ENCODE data around the gene DEF6.
"Not testable (repeated sequence)": the region's sequence is repeated elsewhere in the genome, so short reads cannot be mapped to it uniquely, and the experiment has no call there.

The DEF6 gene

DNA sequence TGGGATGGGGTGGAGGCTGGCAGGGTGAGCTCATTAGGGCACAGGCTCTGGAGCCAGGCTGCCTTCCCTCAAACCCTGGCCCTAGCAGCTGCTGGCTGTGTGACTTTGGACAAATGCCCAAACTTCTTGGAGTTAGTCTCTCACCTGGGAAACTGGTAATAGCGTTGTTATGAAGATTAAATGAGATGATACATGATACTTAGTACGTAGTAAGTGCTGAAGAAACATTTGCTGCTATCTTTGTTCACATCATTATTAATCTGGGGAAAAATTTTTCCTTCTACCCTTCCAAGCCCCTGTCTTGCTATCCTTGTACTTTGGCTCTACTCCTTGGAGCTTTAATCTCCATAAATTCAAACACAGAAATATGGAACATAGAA, 22.4 kb downstream of the DEF6 start:
- in situ Hi-C loops (cut with HindIII; ENCODE audit: low pct_unique_long_range_greater_than_20kb, low sequenced_read_pairs) = no loop called here
- TF ChIP-seq JUND (IDR thresholded peaks at IDR 0.05; ENCODE audit: low read depth) = no peak
- no peak for DNase-seq (ENCODE audit: low read depth in 1 of 2, low spot score in 1 of 2)

GRCh38 chr6:35321091-35321490, 23.5 kb downstream of the DEF6 start:
- DNase-seq (ENCODE audit: low read depth in 1 of 2, low spot score in 1 of 2) = no peak
- TF ChIP-seq JUND (IDR thresholded peaks at IDR 0.05; ENCODE audit: low read depth) = no peak
- in situ Hi-C loops (cut with HindIII; ENCODE audit: low pct_unique_long_range_greater_than_20kb, low sequenced_read_pairs) = no loop called here

- in situ Hi-C loops (cut with HindIII; ENCODE audit: low pct_unique_long_range_greater_than_20kb, low sequenced_read_pairs) = no loop called here
- DNase-seq (ENCODE audit: low read depth in 1 of 2, low spot score in 1 of 2) = peak; percentile 63 to 80
- TF ChIP-seq JUND (IDR thresholded peaks at IDR 0.05; ENCODE audit: low read depth) = no peak
Observed at GRCh38 chr6:35327349-35328027, 29.9 kb downstream of the DEF6 start.

- TF ChIP-seq JUND (IDR thresholded peaks at IDR 0.05; ENCODE audit: low read depth) = no peak
- peak in 1 of 2 experiments; percentile 57 for DNase-seq (ENCODE audit: low read depth in 1 of 2, low spot score in 1 of 2)
Observed at GRCh38 chr6:35328108-35328723, 30.6 kb downstream of the DEF6 start.

GRCh38 chr6:35328965-35329364, 31.3 kb downstream of the DEF6 start:
- in situ Hi-C loops (cut with HindIII; ENCODE audit: low pct_unique_long_range_greater_than_20kb, low sequenced_read_pairs); DNase-seq (ENCODE audit: low read depth in 1 of 2, low spot score in 1 of 2): not testable (repeated sequence)

More at GRCh38 chr6:35328108-35328723, 30.6 kb downstream of the DEF6 start:
- in situ Hi-C loops (cut with HindIII; ENCODE audit: low pct_unique_long_range_greater_than_20kb, low sequenced_read_pairs) = no loop called here

- TF ChIP-seq JUND (IDR thresholded peaks at IDR 0.05; ENCODE audit: low read depth) = no peak
- no peak for DNase-seq (ENCODE audit: low read depth in 1 of 2, low spot score in 1 of 2)
- in situ Hi-C loops (cut with HindIII; ENCODE audit: low pct_unique_long_range_greater_than_20kb, low sequenced_read_pairs) = no loop called here
Observed at GRCh38 chr6:35330541-35331119, 33.0 kb downstream of the DEF6 start.

GRCh38 chr6:35332074-35332887, 34.7 kb downstream of the DEF6 start:
- peak; percentile 45 to 95 for DNase-seq (ENCODE audit: low read depth in 1 of 2, low spot score in 1 of 2)
- in situ Hi-C loops (cut with HindIII; ENCODE audit: low pct_unique_long_range_greater_than_20kb, low sequenced_read_pairs) = not testable (repeated sequence)

- TF ChIP-seq JUND (IDR thresholded peaks at IDR 0.05; ENCODE audit: low read depth) = no peak
- in situ Hi-C loops (cut with HindIII; ENCODE audit: low pct_unique_long_range_greater_than_20kb, low sequenced_read_pairs) = no loop called here
- no peak for DNase-seq (ENCODE audit: low read depth in 1 of 2, low spot score in 1 of 2)
Observed at GRCh38 chr6:35341557-35341956, 43.9 kb downstream of the DEF6 start.

GRCh38 chr6:35342258-35343091, 44.9 kb downstream of the DEF6 start, which contains the start of gene PPARD:
PPARD (plus strand) TSS chr6:35342558; CDS start chr6:35411088, 68,530 bp downstream.
- DNase-seq (ENCODE audit: low read depth in 1 of 2, low spot score in 1 of 2) = peak; percentile 97 to 98
- in situ Hi-C loops (cut with HindIII; ENCODE audit: low pct_unique_long_range_greater_than_20kb, low sequenced_read_pairs) = no loop called here
- TF ChIP-seq JUND (IDR thresholded peaks at IDR 0.05; ENCODE audit: low read depth) = no peak

DNA sequence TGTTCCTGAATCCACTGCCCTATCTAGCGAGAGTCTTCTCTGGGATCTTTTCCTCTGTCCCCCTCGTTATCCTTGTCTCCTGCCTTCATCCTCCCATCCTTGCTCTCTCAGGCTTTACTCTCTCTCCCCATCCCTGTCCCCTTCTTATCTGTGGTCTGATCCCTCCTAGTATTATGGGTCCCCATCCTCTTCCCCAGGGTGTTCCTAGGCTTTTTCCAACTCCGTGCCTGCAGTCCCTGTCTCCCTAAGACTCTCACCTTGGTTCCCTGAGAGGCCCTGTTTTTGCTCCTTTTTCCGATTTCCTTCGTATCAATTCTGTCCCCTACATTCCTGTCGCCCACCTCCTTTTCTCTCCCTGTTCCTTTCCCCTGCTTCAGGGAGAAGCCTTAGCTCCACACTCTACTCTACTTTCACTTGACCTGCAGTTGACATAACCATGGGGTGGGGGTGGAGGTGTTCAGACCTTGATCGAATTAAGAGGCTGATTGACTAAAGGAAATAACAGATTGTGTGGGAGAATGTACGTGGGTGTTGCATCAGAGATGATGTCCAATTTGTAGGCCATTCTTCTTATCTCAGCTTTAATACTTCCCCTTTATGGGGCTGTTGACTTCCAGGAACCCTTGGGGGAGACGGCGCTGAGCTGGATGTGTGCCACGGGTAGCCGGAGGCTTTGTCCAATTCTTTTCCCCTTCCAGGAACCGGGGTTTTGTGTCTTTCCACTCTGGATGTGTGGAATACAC, 45.6 kb downstream of the DEF6 start:
- TF ChIP-seq JUND (IDR thresholded peaks at IDR 0.05; ENCODE audit: low read depth) = no peak
- in situ Hi-C loops (cut with HindIII; ENCODE audit: low pct_unique_long_range_greater_than_20kb, low sequenced_read_pairs) = no loop called here
- no peak for DNase-seq (ENCODE audit: low read depth in 1 of 2, low spot score in 1 of 2)

DNA sequence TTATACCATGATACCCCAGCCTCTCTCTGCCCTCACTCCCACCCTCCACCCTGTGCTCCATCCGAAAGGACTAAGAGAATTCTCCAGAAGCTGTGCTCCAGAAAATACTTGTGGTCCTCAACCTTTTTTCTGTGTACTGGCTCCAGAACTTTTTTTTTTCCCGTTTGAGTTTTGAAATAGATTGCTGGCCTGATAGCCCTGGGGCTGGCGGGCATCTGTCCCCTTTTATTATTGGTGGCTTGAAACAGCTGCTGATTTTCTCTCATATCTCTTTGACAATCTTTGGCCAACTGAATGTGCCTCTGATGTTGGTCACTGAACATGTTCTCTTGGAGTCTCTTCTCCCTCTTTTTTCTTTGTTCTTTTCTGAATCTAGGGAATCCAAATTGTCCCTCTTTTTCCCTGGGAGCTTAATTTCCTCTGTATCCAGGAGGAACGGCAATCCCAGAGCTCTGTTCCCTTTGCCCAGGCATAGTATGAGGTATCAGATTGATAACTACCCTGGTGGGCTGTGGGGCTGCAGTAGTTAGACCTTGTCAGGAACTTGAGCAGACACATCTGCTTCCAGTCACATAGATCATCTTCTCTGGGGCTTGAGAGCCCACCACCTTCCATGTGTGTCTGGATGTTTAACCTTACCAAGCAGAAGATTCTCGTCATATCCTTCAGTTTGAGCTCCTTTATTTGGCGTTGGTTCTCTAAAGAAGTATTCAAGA, 46.4 kb downstream of the DEF6 start:
- in situ Hi-C loops (cut with HindIII; ENCODE audit: low pct_unique_long_range_greater_than_20kb, low sequenced_read_pairs) = no loop called here
- no peak for DNase-seq (ENCODE audit: low read depth in 1 of 2, low spot score in 1 of 2)

More for the DNA sequence above, 46.4 kb downstream of the DEF6 start:
- no peak for TF ChIP-seq JUND (IDR thresholded peaks at IDR 0.05; ENCODE audit: low read depth)

Measured in T47D (cell line).